ENCODE results near the gene ARRDC4. TPM values are rescaled to one million over a fixed set of nuclear protein-coding genes. Genes with fewer than 3 reads are reported as not detected.

Gene ARRDC4, protein sequence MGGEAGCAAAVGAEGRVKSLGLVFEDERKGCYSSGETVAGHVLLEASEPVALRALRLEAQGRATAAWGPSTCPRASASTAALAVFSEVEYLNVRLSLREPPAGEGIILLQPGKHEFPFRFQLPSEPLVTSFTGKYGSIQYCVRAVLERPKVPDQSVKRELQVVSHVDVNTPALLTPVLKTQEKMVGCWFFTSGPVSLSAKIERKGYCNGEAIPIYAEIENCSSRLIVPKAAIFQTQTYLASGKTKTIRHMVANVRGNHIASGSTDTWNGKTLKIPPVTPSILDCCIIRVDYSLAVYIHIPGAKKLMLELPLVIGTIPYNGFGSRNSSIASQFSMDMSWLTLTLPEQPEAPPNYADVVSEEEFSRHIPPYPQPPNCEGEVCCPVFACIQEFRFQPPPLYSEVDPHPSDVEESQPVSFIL
- 3.2 and 4.1 TPM in 2 replicates for total RNA-seq (2022)
- percentile 61 among the genes with signal in this experiment for Bru-seq, nascent RNA
- BruChase-seq, experiment 1, labeled RNA remaining after a 2-hour chase = percentile 67 among the genes with signal in this experiment
- BruChase-seq, experiment 2, labeled RNA remaining after a 6-hour chase = percentile 47 among the genes with signal in this experiment
- long read RNA-seq, full-length matches to known transcripts = 8 of 8 reads
- long read RNA-seq, partial matches to known transcripts = 0 of 8 reads
- long read RNA-seq, other reads (novel, unspliced or antisense) = 0 of 8 reads

DNA sequence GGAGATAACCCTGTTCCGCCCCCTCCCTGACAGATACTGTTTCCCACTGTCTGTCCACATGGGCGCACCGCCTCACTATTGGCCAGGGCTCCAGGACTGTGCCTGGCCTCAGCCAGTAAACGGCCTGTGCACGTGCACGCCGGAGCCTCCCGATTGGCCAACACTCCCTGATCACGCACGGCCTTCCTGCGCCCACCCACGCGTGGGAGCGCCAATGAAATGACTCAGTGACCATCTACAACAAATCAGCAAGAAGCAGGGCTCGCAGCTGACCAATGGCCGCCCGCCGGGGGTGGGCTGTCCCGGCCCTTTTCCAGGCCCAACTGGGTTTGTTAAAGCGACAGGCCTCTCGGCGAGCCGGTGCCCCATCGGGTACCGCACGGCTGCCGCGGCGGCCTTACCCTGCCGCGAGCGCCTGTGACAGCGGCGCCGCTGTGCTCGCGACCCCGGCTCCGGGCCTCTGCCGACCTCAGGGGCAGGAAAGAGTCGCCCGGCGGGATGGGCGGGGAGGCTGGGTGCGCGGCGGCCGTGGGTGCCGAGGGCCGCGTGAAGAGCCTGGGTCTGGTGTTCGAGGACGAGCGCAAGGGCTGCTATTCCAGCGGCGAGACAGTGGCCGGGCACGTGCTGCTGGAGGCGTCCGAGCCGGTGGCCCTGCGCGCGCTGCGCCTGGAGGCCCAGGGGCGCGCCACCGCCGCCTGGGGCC lies at the start of gene ARRDC4:
TSS of gene ARRDC4 (plus strand) at position 340 of the 703 bp plus-strand sequence. CDS start at position 499, 159 bp downstream.
- ChIA-PET CTCF (no interaction called here), POLR2A (no interaction called here)
- Mint-ChIP-seq H3K27me3 (ENCODE audit: insufficient read depth, unreplicated experiment) (no peaks in the 10 kb centered on the region), H3K9me3 (ENCODE audit: unreplicated experiment) (no peaks in the 10 kb centered on the region), H3K36me3 (ENCODE audit: insufficient read depth, unreplicated experiment) (peaks cover 6% of the 10 kb centered on the region), H3K27ac (ENCODE audit: unreplicated experiment) (peak within 1 kb of the TSS; percentile 20), H3K4me3 (ENCODE audit: unreplicated experiment) (peak within 1 kb of the TSS; percentile 58), H3K4me1 (ENCODE audit: low read depth, unreplicated experiment) (no peaks in the 10 kb centered on the region)
- peak within 1 kb of the TSS; percentile 79 for H3K4me3 ChIP-seq (ENCODE audit: low read depth, low read length)
- no TSS peak for BruUV-seq (replicated peaks)
- H3K4me1 ChIP-seq = no peaks in the 10 kb centered on the region
- intact Hi-C loops (cut with micrococcal nuclease; ENCODE audit: unreplicated experiment) = loop anchor here (1.0 kb wide), 2 partner anchors 18 to 56 kb away; no protein-coding TSS in a partner anchor
- peak; percentile 96 to 99 for DNase-seq
- TF ChIP-seq, protein P1, sequence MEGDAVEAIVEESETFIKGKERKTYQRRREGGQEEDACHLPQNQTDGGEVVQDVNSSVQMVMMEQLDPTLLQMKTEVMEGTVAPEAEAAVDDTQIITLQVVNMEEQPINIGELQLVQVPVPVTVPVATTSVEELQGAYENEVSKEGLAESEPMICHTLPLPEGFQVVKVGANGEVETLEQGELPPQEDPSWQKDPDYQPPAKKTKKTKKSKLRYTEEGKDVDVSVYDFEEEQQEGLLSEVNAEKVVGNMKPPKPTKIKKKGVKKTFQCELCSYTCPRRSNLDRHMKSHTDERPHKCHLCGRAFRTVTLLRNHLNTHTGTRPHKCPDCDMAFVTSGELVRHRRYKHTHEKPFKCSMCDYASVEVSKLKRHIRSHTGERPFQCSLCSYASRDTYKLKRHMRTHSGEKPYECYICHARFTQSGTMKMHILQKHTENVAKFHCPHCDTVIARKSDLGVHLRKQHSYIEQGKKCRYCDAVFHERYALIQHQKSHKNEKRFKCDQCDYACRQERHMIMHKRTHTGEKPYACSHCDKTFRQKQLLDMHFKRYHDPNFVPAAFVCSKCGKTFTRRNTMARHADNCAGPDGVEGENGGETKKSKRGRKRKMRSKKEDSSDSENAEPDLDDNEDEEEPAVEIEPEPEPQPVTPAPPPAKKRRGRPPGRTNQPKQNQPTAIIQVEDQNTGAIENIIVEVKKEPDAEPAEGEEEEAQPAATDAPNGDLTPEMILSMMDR (IDR thresholded peaks at IDR 0.05; ENCODE audit: insufficient read depth in 1 of 2, low read depth in 1 of 2, low read length in 1 of 2, severe bottlenecking in 1 of 2, unreplicated experiment in 1 of 2) = no peak
- no peaks in the 10 kb centered on the region for H3K36me3 ChIP-seq (ENCODE audit: control insufficient read depth, insufficient read depth, low read length)
- no peaks in the 10 kb centered on the region for H3K9me3 ChIP-seq
- H3K27me3 ChIP-seq (replicated peaks; ENCODE audit: control insufficient read depth, insufficient read depth, low read length) = no peaks in the 10 kb centered on the region

DNA sequence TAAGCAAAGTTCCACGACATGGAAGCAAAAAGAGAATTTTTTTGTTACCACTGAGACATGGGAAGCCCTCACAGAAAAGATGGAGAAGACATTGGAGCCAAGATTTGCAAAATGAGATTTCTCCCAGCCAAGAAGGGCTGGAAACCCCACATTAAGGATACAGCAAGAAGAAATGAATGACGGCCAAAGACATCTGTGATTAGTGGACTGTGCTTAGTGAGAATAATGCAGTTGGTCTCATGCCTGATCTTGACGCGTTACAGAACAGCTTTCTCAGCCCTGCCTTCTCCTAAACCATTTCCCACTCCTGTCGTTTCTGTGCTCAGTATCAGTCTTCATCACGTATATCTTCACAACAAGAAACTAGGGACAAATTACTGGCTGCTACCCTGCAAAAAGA lies 45.8 kb upstream of the ARRDC4 start:
- ChIA-PET POLR2A (no interaction called here), CTCF (no interaction called here)
- no TSS peak for BruUV-seq (replicated peaks)
- Mint-ChIP-seq H3K27me3 (ENCODE audit: insufficient read depth, unreplicated experiment) (peaks cover 3% of the 10 kb centered on the region), H3K4me3 (ENCODE audit: unreplicated experiment) (no peak overlapping the region), H3K4me1 (ENCODE audit: low read depth, unreplicated experiment) (no peaks in the 10 kb centered on the region), H3K36me3 (ENCODE audit: insufficient read depth, unreplicated experiment) (no peaks in the 10 kb centered on the region), H3K27ac (ENCODE audit: unreplicated experiment) (no peak overlapping the region), H3K9me3 (ENCODE audit: unreplicated experiment) (no peaks in the 10 kb centered on the region)
- no peak for DNase-seq
- Histone ChIP-seq H3K36me3 (ENCODE audit: control insufficient read depth, insufficient read depth, low read length) (no peaks in the 10 kb centered on the region), H3K4me1 (no peaks in the 10 kb centered on the region), H3K27me3 (replicated peaks; ENCODE audit: control insufficient read depth, insufficient read depth, low read length) (no peaks in the 10 kb centered on the region), H3K4me3 (ENCODE audit: low read depth, low read length) (no peak overlapping the region), H3K9me3 (no peaks in the 10 kb centered on the region)
- intact Hi-C loops (cut with micrococcal nuclease; ENCODE audit: unreplicated experiment) = no loop called here
- TF ChIP-seq, protein P1 (IDR thresholded peaks at IDR 0.05; ENCODE audit: insufficient read depth in 1 of 2, low read depth in 1 of 2, low read length in 1 of 2, severe bottlenecking in 1 of 2, unreplicated experiment in 1 of 2) = no peak

DNA sequence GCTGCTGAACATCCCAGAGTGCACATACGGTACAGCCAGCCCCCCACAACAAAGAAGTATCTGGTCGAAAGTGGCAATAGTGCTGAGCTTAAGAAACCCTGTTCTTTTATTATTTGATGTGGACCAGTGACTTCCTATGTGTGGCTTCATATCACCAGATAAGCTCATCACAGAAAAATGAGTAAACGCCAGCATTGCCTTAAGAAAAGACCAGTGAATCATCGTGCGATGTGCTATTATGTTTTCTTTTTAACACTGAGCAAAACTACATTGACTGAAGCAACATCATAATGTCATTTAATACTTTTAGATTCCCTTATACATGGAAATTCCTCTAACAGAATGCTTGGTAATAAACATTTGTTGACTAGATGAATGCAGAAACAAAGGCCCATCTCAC lies 45.2 kb upstream of the ARRDC4 start:
- Mint-ChIP-seq H3K27ac (ENCODE audit: unreplicated experiment) (no peak overlapping the region), H3K4me3 (ENCODE audit: unreplicated experiment) (no peak overlapping the region), H3K27me3 (ENCODE audit: insufficient read depth, unreplicated experiment) (peaks cover 3% of the 10 kb centered on the region), H3K9me3 (ENCODE audit: unreplicated experiment) (no peaks in the 10 kb centered on the region), H3K36me3 (ENCODE audit: insufficient read depth, unreplicated experiment) (no peaks in the 10 kb centered on the region), H3K4me1 (ENCODE audit: low read depth, unreplicated experiment) (no peaks in the 10 kb centered on the region)
- Histone ChIP-seq H3K27me3 (replicated peaks; ENCODE audit: control insufficient read depth, insufficient read depth, low read length) (no peaks in the 10 kb centered on the region), H3K4me1 (no peaks in the 10 kb centered on the region), H3K4me3 (ENCODE audit: low read depth, low read length) (no peak overlapping the region), H3K9me3 (no peaks in the 10 kb centered on the region), H3K36me3 (ENCODE audit: control insufficient read depth, insufficient read depth, low read length) (no peaks in the 10 kb centered on the region)
- TF ChIP-seq, protein P1 (IDR thresholded peaks at IDR 0.05; ENCODE audit: insufficient read depth in 1 of 2, low read depth in 1 of 2, low read length in 1 of 2, severe bottlenecking in 1 of 2, unreplicated experiment in 1 of 2) = no peak
- no TSS peak for BruUV-seq (replicated peaks)
- POLR2A ChIA-PET = no interaction called here
- intact Hi-C loops (cut with micrococcal nuclease; ENCODE audit: unreplicated experiment) = no loop called here
- DNase-seq = no peak
- CTCF ChIA-PET = interaction anchor here (1.0 kb wide), 1 partner anchor 16 kb away, joined by 3 read pairs; no protein-coding TSS in a partner anchor

Data from Caco-2 (cell line).